ENCODE data around the gene OSCP1.

OSCP1 gene

GRCh38 chr1:36446271-36446670 lies 4.0 kb downstream of the OSCP1 start:
- H3K4me1 ChIP-seq (ENCODE audit: control insufficient read depth, low read length): peaks cover 12% of the 10 kb centered on the region
- no peak overlapping the region for H3K4me3 ChIP-seq (ENCODE audit: low read length)

GRCh38 chr1:36443297-36443696 lies 7.0 kb downstream of the OSCP1 start:
- H3K9me2 ChIP-seq (replicated peaks; ENCODE audit: control insufficient read depth, low read length): no peaks in the 10 kb centered on the region
- no peaks in the 10 kb centered on the region for H3K36me3 ChIP-seq (ENCODE audit: control insufficient read depth, low read length)
- no peaks in the 10 kb centered on the region for H3K27me3 ChIP-seq (ENCODE audit: control insufficient read depth, low read length)
- H3F3A ChIP-seq (ENCODE audit: control insufficient read depth, insufficient read depth): 0 out of 2 replicates have a peak, but pooled peaks cover 3% of the 10 kb centered on the region
- H3K4me2 ChIP-seq (ENCODE audit: low read length): no peak overlapping the region
- no peak for TF ChIP-seq EZH2phosphoT487 (IDR thresholded peaks at IDR 0.05; ENCODE audit: borderline replicate concordance, low read length)
- TF ChIP-seq, protein P1, sequence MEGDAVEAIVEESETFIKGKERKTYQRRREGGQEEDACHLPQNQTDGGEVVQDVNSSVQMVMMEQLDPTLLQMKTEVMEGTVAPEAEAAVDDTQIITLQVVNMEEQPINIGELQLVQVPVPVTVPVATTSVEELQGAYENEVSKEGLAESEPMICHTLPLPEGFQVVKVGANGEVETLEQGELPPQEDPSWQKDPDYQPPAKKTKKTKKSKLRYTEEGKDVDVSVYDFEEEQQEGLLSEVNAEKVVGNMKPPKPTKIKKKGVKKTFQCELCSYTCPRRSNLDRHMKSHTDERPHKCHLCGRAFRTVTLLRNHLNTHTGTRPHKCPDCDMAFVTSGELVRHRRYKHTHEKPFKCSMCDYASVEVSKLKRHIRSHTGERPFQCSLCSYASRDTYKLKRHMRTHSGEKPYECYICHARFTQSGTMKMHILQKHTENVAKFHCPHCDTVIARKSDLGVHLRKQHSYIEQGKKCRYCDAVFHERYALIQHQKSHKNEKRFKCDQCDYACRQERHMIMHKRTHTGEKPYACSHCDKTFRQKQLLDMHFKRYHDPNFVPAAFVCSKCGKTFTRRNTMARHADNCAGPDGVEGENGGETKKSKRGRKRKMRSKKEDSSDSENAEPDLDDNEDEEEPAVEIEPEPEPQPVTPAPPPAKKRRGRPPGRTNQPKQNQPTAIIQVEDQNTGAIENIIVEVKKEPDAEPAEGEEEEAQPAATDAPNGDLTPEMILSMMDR (IDR thresholded peaks at IDR 0.05; ENCODE audit: low read depth, low read length, poor library complexity, severe bottlenecking): no peak
- H3K27ac ChIP-seq (ENCODE audit: low read depth, low read length): no peak overlapping the region
- no peaks in the 10 kb centered on the region for H3K79me2 ChIP-seq (ENCODE audit: control insufficient read depth, low read length)
- no peak overlapping the region for H3K4me3 ChIP-seq (ENCODE audit: low read length)
- H3K9me3 ChIP-seq (ENCODE audit: control insufficient read depth, insufficient read depth, low read length): no peaks in the 10 kb centered on the region
- H4K20me1 ChIP-seq (ENCODE audit: control insufficient read depth, insufficient read depth, low read depth, low read length): no peaks in the 10 kb centered on the region; the same call in 1 of the 2 replicates
- H3K4me1 ChIP-seq (ENCODE audit: control insufficient read depth, low read length): peaks cover 3% of the 10 kb centered on the region; the same call in 1 of the 2 replicates

More at GRCh38 chr1:36446271-36446670, 4.0 kb downstream of the OSCP1 start:
- Histone ChIP-seq H3F3A (ENCODE audit: control insufficient read depth, insufficient read depth) (0 out of 2 replicates have a peak, but pooled peaks cover 3% of the 10 kb centered on the region), H4K20me1 (ENCODE audit: control insufficient read depth, insufficient read depth, low read depth, low read length) (no peaks in the 10 kb centered on the region), H3K36me3 (ENCODE audit: control insufficient read depth, low read length) (no peaks in the 10 kb centered on the region), H3K27me3 (ENCODE audit: control insufficient read depth, low read length) (no peaks in the 10 kb centered on the region), H3K4me2 (ENCODE audit: low read length) (no peak overlapping the region), H3K9me2 (replicated peaks; ENCODE audit: control insufficient read depth, low read length) (no peaks in the 10 kb centered on the region), H3K27ac (ENCODE audit: low read depth, low read length) (no peak overlapping the region), H3K79me2 (ENCODE audit: control insufficient read depth, low read length) (no peaks in the 10 kb centered on the region), H3K9me3 (ENCODE audit: control insufficient read depth, insufficient read depth, low read length) (no peaks in the 10 kb centered on the region)
- TF ChIP-seq, protein P1 (IDR thresholded peaks at IDR 0.05; ENCODE audit: low read depth, low read length, poor library complexity, severe bottlenecking): peak; percentile 62
- TF ChIP-seq EZH2phosphoT487 (IDR thresholded peaks at IDR 0.05; ENCODE audit: borderline replicate concordance, low read length): no peak

DNA sequence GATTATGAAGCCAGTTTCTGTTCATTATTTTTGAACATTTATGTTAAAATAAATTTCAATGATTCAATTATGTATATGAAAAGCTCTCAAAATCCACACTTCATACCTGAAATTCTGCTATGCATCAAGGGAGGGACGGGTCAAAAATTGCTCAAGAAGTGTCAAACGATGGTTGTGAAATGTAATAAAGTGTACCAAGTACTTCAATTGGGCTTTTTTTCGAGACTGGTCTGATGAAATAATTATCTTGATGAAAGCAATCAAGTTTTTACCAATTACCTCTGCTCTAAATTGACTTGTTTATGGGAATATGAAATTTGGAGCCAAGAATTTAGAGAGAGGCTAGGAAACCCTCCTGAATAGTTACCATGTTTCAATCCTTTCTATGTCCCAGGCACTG lies 7.9 kb downstream of the OSCP1 start:
- Histone ChIP-seq H3K4me2 (ENCODE audit: low read length) (no peak overlapping the region), H3K4me3 (ENCODE audit: low read length) (no peak overlapping the region), H3K79me2 (ENCODE audit: control insufficient read depth, low read length) (no peaks in the 10 kb centered on the region), H3K9me3 (ENCODE audit: control insufficient read depth, insufficient read depth, low read length) (no peaks in the 10 kb centered on the region), H3K9me2 (replicated peaks; ENCODE audit: control insufficient read depth, low read length) (no peaks in the 10 kb centered on the region), H3K27me3 (ENCODE audit: control insufficient read depth, low read length) (no peaks in the 10 kb centered on the region), H3K36me3 (ENCODE audit: control insufficient read depth, low read length) (no peaks in the 10 kb centered on the region), H3K27ac (ENCODE audit: low read depth, low read length) (no peak overlapping the region), H3K4me1 (ENCODE audit: control insufficient read depth, low read length) (peaks cover 3% of the 10 kb centered on the region; the same call in 1 of the 2 replicates), H4K20me1 (ENCODE audit: control insufficient read depth, insufficient read depth, low read depth, low read length) (no peaks in the 10 kb centered on the region; the same call in 1 of the 2 replicates), H3F3A (ENCODE audit: control insufficient read depth, insufficient read depth) (0 out of 2 replicates have a peak, but pooled peaks cover 3% of the 10 kb centered on the region)
- TF ChIP-seq EZH2phosphoT487 (IDR thresholded peaks at IDR 0.05; ENCODE audit: borderline replicate concordance, low read length): no peak
- TF ChIP-seq, protein P1 (IDR thresholded peaks at IDR 0.05; ENCODE audit: low read depth, low read length, poor library complexity, severe bottlenecking): no peak

All from DOHH2 (cell line).